Immature natural killer cell (primary cell): Measurements from ENCODE around the gene IL18BP. TPM values are rescaled to one million over a fixed set of nuclear protein-coding genes. Genes with fewer than 3 reads are reported as not detected.

Experiments
- DNase-seq, 3 donors: peaks; one replicate each; pipeline ENCODE4 v3.0.0; 2022; ENCODE audit warnings: mixed read lengths in 1 of 3
- H3K27ac Mint-ChIP-seq, 6 donors: one replicate each; pipeline ENCODE4 v1.8.0; 2020; ENCODE audit warnings: mixed read lengths in 6 of 6, mild to moderate bottlenecking in 5 of 6, inconsistent platforms in 4 of 6, moderate library complexity in 3 of 6
- H3K27me3 Mint-ChIP-seq, 3 donors: one replicate each; pipeline ENCODE4 v1.8.0; 2020 to 2021; ENCODE audit warnings: low read depth in 3 of 3, mild to moderate bottlenecking in 3 of 3, mixed read lengths in 3 of 3, moderate library complexity in 3 of 3, inconsistent platforms in 1 of 3
- H3K36me3 Mint-ChIP-seq, 3 donors: one replicate each; pipeline ENCODE4 v1.8.0; 2020; ENCODE audit warnings: mixed read lengths in 3 of 3, inconsistent platforms in 2 of 3, mild to moderate bottlenecking in 2 of 3
- H3K4me1 Mint-ChIP-seq, 2 donors: one replicate each; pipeline ENCODE4 v1.8.0; 2020; ENCODE audit warnings: inconsistent platforms in 2 of 2, mild to moderate bottlenecking in 2 of 2, mixed read lengths in 2 of 2, moderate library complexity in 1 of 2
- H3K4me3 Mint-ChIP-seq, 5 donors: one replicate each; pipeline ENCODE4 v1.8.0; 2020; ENCODE audit warnings: mild to moderate bottlenecking in 5 of 5, mixed read lengths in 5 of 5, inconsistent platforms in 3 of 5, moderate library complexity in 3 of 5
- H3K9me3 Mint-ChIP-seq, 6 donors: one replicate each; pipeline ENCODE4 v1.8.0; 2020; ENCODE audit warnings: mild to moderate bottlenecking in 6 of 6, mixed read lengths in 6 of 6, inconsistent platforms in 4 of 6, moderate library complexity in 3 of 6
- polyA plus RNA-seq, 3 donors: library from polyadenylated mRNA; unstranded; fragments of 300-500 nt; fragmentation: Illumina TruSeq; gene quantifications; one replicate each; pipeline ENCODE4 v1.2.3, GENCODE V29; 2021

The IL18BP gene
- polyA plus RNA-seq, 3 donors from 2014 or later: 6.0 to 22.6 (median 8.6) TPM

- peaks cover 0 to 14% (median 1%) of the 10 kb centered on the region in 3 donors for H3K36me3 Mint-ChIP-seq
- H3K27ac Mint-ChIP-seq: peak overlapping the region in 5 of 6 donors; percentile 5 to 65 (median 43)
- peaks cover 23 to 62% of the 10 kb centered on the region in 2 donors for H3K4me1 Mint-ChIP-seq
- no peak for DNase-seq
- H3K27me3 Mint-ChIP-seq: peaks cover 0 to under 1% (median 0%) of the 10 kb centered on the region in 3 donors
- H3K4me3 Mint-ChIP-seq: no peak overlapping the region
- H3K9me3 Mint-ChIP-seq: no peaks in the 10 kb centered on the region
Measured at GRCh38 chr11:72030472-72031045, 31.9 kb downstream of the IL18BP start.

DNA sequence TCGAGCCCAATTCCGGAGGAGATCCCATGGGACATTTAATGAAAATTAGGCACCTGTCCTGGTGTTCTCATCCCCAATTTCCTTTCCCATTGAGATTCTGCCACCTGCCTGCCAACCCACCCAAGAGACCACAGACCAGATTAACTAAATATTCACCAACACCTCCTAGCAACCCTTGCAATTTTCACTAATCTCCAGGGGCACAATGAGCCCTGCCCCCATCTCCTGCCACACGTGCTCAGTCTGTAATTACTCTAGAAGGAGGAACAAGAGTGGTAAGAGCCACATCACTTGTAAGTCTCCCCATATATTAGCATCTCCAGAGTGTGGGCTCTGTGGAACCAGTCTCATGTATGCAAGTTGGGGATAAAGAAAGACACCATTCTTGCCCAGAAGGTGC lies 38.0 kb downstream of the IL18BP start:
- Mint-ChIP-seq H3K27me3 (peaks cover 0 to 2% (median 0%) of the 10 kb centered on the region in 3 donors), H3K27ac (peak overlapping the region; percentile 55 to 80 (median 71)), H3K9me3 (no peaks in the 10 kb centered on the region), H3K36me3 (peaks cover 0 to 8% (median 7%) of the 10 kb centered on the region in 3 donors), H3K4me3 (no peak overlapping the region), H3K4me1 (peaks cover 12 to 18% of the 10 kb centered on the region in 2 donors)
- DNase-seq: no peak

- Mint-ChIP-seq H3K4me1 (peaks cover 7 to 18% of the 10 kb centered on the region in 2 donors), H3K4me3 (no peak overlapping the region), H3K9me3 (no peaks in the 10 kb centered on the region), H3K27me3 (peaks cover 0 to 2% (median 0%) of the 10 kb centered on the region in 3 donors), H3K27ac (no peak overlapping the region), H3K36me3 (peaks cover 0 to 8% (median 7%) of the 10 kb centered on the region in 3 donors)
- DNase-seq: peak; percentile 14 to 27 (median 15)
Measured at GRCh38 chr11:72037554-72038311, 39.0 kb downstream of the IL18BP start.

DNA sequence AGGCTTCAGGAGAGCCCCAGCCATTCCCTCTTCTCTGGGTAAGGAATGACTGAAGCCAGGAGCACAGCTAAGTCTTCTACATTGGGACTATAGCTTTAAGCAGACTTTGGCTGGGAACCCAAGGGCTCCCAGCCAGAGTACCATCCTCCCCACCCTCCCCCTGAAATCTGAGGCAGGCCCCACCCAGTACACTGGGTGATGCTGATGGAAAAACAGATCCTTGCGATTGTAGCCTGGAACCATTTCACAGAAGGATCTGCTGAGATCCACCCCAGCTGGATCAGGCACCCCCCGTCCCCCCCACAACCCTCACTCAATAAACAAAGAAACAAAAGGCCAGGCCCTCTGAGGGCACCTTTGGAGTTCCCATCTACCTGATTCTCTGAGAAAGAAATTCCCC lies 39.8 kb downstream of the IL18BP start:
- no peaks in the 10 kb centered on the region for H3K9me3 Mint-ChIP-seq
- H3K36me3 Mint-ChIP-seq: peaks cover 0 to 8% (median 7%) of the 10 kb centered on the region in 3 donors
- peaks cover 0 to 16% of the 10 kb centered on the region in 2 donors for H3K4me1 Mint-ChIP-seq
- H3K4me3 Mint-ChIP-seq: no peak overlapping the region
- H3K27ac Mint-ChIP-seq: no peak overlapping the region
- peaks cover 0 to 2% (median 0%) of the 10 kb centered on the region in 3 donors for H3K27me3 Mint-ChIP-seq
- DNase-seq: no peak

- Mint-ChIP-seq H3K4me1 (peaks cover 6 to 16% of the 10 kb centered on the region in 2 donors), H3K9me3 (no peaks in the 10 kb centered on the region), H3K36me3 (peaks cover 0 to 7% (median 4%) of the 10 kb centered on the region in 3 donors), H3K4me3 (no peak overlapping the region), H3K27me3 (peaks cover 0 to 2% (median 0%) of the 10 kb centered on the region in 3 donors), H3K27ac (no peak overlapping the region)
- DNase-seq: peak in 1 of 3 donors; percentile 5
Measured at GRCh38 chr11:72039031-72039855, 40.5 kb downstream of the IL18BP start.

DNA sequence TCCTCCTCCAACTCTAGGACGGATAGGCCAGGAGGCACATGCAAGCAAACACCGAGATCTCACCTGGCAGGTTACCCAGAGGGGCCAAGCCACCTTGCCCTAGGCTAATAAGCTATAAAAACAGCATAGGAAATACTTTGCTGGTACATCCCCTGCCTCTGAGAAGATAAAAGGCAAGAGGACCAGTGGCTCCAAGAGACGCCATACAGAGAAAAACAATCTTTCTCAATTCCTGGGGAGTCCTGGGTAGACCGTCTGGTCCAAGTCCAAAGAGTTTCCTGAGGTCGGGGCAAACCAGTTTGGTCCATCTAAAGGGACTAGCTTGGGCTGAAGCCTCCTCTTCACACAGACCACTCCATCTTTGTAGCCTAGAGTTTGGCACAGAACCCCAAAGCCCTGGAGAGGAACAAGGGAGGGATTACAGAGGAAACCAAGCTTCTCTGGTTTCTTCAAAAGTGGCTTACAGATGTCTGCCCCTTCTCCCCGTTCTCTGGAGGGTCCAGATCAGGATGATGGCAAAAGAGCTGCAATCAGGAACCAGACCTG lies 41.2 kb downstream of the IL18BP start:
- peaks cover 6 to 16% of the 10 kb centered on the region in 2 donors for H3K4me1 Mint-ChIP-seq
- DNase-seq: peak in 2 of 3 donors; percentile 4 to 7

GRCh38 chr11:72040491-72041363 lies 42.0 kb downstream of the IL18BP start:
- peaks cover 6 to 13% of the 10 kb centered on the region in 2 donors for H3K4me1 Mint-ChIP-seq
- no peaks in the 10 kb centered on the region for H3K27me3 Mint-ChIP-seq
- DNase-seq: peak; percentile 72 to 78 (median 76)
- no peak overlapping the region for H3K4me3 Mint-ChIP-seq
- no peak overlapping the region for H3K27ac Mint-ChIP-seq
- H3K36me3 Mint-ChIP-seq: peaks cover 0 to 4% (median under 1%) of the 10 kb centered on the region in 3 donors
- H3K9me3 Mint-ChIP-seq: no peaks in the 10 kb centered on the region

More for the DNA sequence above, 41.2 kb downstream of the IL18BP start:
- Mint-ChIP-seq H3K27ac (no peak overlapping the region), H3K9me3 (no peaks in the 10 kb centered on the region), H3K36me3 (peaks cover 0 to 7% (median 4%) of the 10 kb centered on the region in 3 donors), H3K4me3 (no peak overlapping the region), H3K27me3 (peaks cover 0 to 2% (median 0%) of the 10 kb centered on the region in 3 donors)

GRCh38 chr11:72041364-72042063 lies 42.8 kb downstream of the IL18BP start:
- Mint-ChIP-seq H3K27ac (no peak overlapping the region), H3K4me1 (peaks cover 6% of the 10 kb centered on the region in 2 donors), H3K36me3 (no peaks in the 10 kb centered on the region), H3K4me3 (no peak overlapping the region), H3K27me3 (no peaks in the 10 kb centered on the region), H3K9me3 (no peaks in the 10 kb centered on the region)
- DNase-seq: peak; percentile 54 to 63 (median 61)

DNA sequence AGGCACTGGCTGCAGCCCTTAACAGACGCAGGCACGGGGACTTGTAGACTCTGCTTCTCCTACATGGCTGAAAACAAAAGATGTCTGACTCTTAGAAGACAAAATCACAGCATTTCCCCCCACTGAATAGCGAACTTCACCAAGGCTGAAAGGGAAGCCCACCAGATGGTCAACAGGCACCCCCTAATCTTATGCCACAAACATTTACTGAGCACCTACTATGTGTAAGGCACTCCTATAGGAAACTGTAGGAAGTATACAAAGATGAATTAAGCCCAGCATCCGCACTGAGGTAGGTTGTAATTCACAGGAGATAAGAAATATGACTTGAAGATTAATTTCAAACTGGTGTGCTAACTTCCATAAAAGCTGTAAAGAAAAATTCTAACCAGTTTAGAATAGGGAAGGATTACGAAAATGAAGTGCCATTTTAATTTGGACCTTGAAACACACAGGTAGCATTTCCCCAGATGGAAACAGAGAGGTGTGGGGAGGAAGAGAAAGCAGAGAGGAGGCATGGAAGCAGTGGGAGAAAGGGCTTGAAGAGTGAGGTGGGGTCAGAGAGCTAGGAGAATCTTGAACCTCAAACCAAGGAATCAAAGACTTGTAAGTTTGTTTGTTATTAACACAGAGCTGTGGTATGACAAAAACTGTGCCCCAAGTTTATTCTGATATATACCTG lies 43.5 kb downstream of the IL18BP start:
- H3K27ac Mint-ChIP-seq: no peak overlapping the region
- peaks cover 0 to 6% of the 10 kb centered on the region in 2 donors for H3K4me1 Mint-ChIP-seq
- H3K36me3 Mint-ChIP-seq: no peaks in the 10 kb centered on the region
- DNase-seq: no peak
- no peak overlapping the region for H3K4me3 Mint-ChIP-seq
- H3K27me3 Mint-ChIP-seq: no peaks in the 10 kb centered on the region
- H3K9me3 Mint-ChIP-seq: no peaks in the 10 kb centered on the region

DNA sequence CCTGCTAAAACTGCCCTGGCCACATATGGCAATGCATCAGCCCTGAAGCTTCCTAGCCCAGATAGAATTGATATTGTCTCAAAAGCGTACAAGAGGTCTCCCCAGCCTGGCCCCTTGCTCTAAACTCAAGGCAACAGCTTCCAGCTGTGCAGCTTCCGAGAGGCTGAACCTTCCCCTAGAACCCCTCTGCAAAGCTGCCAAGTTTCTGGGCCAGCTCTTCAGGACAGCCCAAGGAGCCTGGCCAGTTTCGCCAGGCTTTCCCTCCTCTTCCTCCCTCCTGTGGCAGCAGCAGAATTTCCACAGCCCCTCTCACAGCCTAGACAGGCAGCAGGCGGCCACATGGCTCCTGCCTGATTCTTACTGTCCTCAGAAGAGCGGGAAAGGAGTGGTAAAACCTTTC lies 47.1 kb downstream of the IL18BP start:
- H3K27me3 Mint-ChIP-seq: no peaks in the 10 kb centered on the region
- H3K4me3 Mint-ChIP-seq: no peak overlapping the region
- DNase-seq: no peak
- no peak overlapping the region for H3K27ac Mint-ChIP-seq
- peaks cover 0 to 10% (median 0%) of the 10 kb centered on the region in 3 donors for H3K36me3 Mint-ChIP-seq
- no peaks in the 10 kb centered on the region for H3K9me3 Mint-ChIP-seq
- peaks cover 0 to 6% of the 10 kb centered on the region in 2 donors for H3K4me1 Mint-ChIP-seq

GRCh38 chr11:72048766-72049460 lies 50.2 kb downstream of the IL18BP start:
- H3K4me1 Mint-ChIP-seq: peaks cover 0 to 10% of the 10 kb centered on the region in 2 donors
- H3K27me3 Mint-ChIP-seq: no peaks in the 10 kb centered on the region
- H3K36me3 Mint-ChIP-seq: peaks cover 7 to 16% (median 8%) of the 10 kb centered on the region in 3 donors
- peak overlapping the region in 2 of 6 donors; percentile 55 to 64 for H3K27ac Mint-ChIP-seq
- no peak overlapping the region for H3K4me3 Mint-ChIP-seq
- H3K9me3 Mint-ChIP-seq: no peaks in the 10 kb centered on the region
- no peak for DNase-seq
